RWPE2 (cell line): ENCODE data around the gene CTDNEP1.
"Not testable (repeated sequence)": the region's sequence is repeated elsewhere in the genome, so short reads cannot be mapped to it uniquely, and the experiment has no call there.

Source experiments
- ATAC-seq: fragments of 200-7000 bp; cut with Tn5 transposase; 3 replicates; pipeline ENCODE4 v1.9.1; 2021; ENCODE audit warnings: low read depth
- DNase-seq: peaks from one replicate; pipeline ENCODE4 v3.0.0-alpha.2; 2020; ENCODE audit warnings: low spot score
- H3K27ac ChIP-seq: fragments of 450-650 bp; 2 replicates; pipeline ENCODE4 v1.5.1; 2017; ENCODE audit warnings: mild to moderate bottlenecking; ENCODE audit not compliant: poor library complexity, severe bottlenecking
- H3K27me3 ChIP-seq: fragments of 250-450 bp; sonication (Bioruptor Pico); 2 replicates; pipeline ENCODE4 v1.5.1; 2021; ENCODE audit warnings: mild to moderate bottlenecking, moderate library complexity; ENCODE audit not compliant: insufficient read depth, poor library complexity, severe bottlenecking
- H3K36me3 ChIP-seq: fragments of 250-450 bp; sonication (Bioruptor Pico); 2 replicates; pipeline ENCODE4 v1.5.1; 2020; ENCODE audit warnings: low read depth, mild to moderate bottlenecking, moderate library complexity
- H3K4me1 ChIP-seq: fragments of 250-450 bp; sonication (Bioruptor Pico); 2 replicates; pipeline ENCODE4 v1.5.1; 2021; ENCODE audit warnings: mild to moderate bottlenecking, moderate library complexity; ENCODE audit not compliant: insufficient read depth, poor library complexity, severe bottlenecking
- H3K4me3 ChIP-seq: fragments of 250-450 bp; sonication (Bioruptor Pico); 2 replicates; pipeline ENCODE4 v1.5.1; 2021; ENCODE audit warnings: mild to moderate bottlenecking, moderate library complexity; ENCODE audit not compliant: severe bottlenecking
- H3K9me3 ChIP-seq: fragments of 250-450 bp; sonication (Bioruptor Pico); 2 replicates; pipeline ENCODE4 v1.5.1; 2021; ENCODE audit warnings: mild to moderate bottlenecking, moderate library complexity; ENCODE audit not compliant: severe bottlenecking
- CTCF ChIP-seq: fragments of 450-650 bp; IDR thresholded peaks from one replicate; pipeline ENCODE4 v1.5.1; 2017; ENCODE audit warnings: mild to moderate bottlenecking, moderate library complexity; ENCODE audit not compliant: poor library complexity, severe bottlenecking

CTDNEP1 gene

GRCh38 chr17:7248796-7249195 is 2.7 kb downstream of the CTDNEP1 start:
- Histone ChIP-seq H3K4me1 (no peaks in the 10 kb centered on the region), H3K27ac (no peak overlapping the region), H3K9me3 (no peaks in the 10 kb centered on the region), H3K36me3 (peaks cover 36% of the 10 kb centered on the region), H3K27me3 (no peaks in the 10 kb centered on the region), H3K4me3 (no peak overlapping the region)
- TF ChIP-seq CTCF, result no peak
- ATAC-seq, result no peak
- DNase-seq, result no peak

- Histone ChIP-seq H3K27me3 (no peaks in the 10 kb centered on the region), H3K9me3 (no peaks in the 10 kb centered on the region), H3K27ac (no peak overlapping the region), H3K36me3 (peaks cover 30% of the 10 kb centered on the region), H3K4me1 (no peaks in the 10 kb centered on the region), H3K4me3 (no peak overlapping the region)
- ATAC-seq (no peak), DNase-seq (no peak)
- TF ChIP-seq CTCF, result no peak
Observed at GRCh38 chr17:7246779-7247178, 4.8 kb downstream of the CTDNEP1 start.

GRCh38 chr17:7243838-7244237 is 7.7 kb downstream of the CTDNEP1 start:
- H3K4me3 ChIP-seq, H3K27me3 ChIP-seq, ATAC-seq, DNase-seq, H3K9me3 ChIP-seq, H3K4me1 ChIP-seq: not testable (repeated sequence)
- H3K27ac ChIP-seq, result peak overlapping the region; percentile 74
- peaks cover 40% of the 10 kb centered on the region for H3K36me3 ChIP-seq

GRCh38 chr17:7243453-7243729 is 8.1 kb downstream of the CTDNEP1 start:
- DNase-seq, result no peak
- peak overlapping the region; percentile 72 for H3K4me3 ChIP-seq
- peak overlapping the region; percentile 74 for H3K27ac ChIP-seq
- peaks cover 40% of the 10 kb centered on the region for H3K36me3 ChIP-seq
- no peak for TF ChIP-seq CTCF
- H3K9me3 ChIP-seq, result no peaks in the 10 kb centered on the region
- no peaks in the 10 kb centered on the region for H3K27me3 ChIP-seq
- ATAC-seq, result no peak
- no peaks in the 10 kb centered on the region for H3K4me1 ChIP-seq

- peak; percentile 94 for DNase-seq
- peak; percentile 35 for ATAC-seq
- H3K4me1 ChIP-seq, result no peaks in the 10 kb centered on the region
- no peaks in the 10 kb centered on the region for H3K27me3 ChIP-seq
- H3K4me3 ChIP-seq, result peak overlapping the region; percentile 72
- H3K9me3 ChIP-seq, result no peaks in the 10 kb centered on the region
- peak overlapping the region; percentile 74 for H3K27ac ChIP-seq
- H3K36me3 ChIP-seq, result peaks cover 40% of the 10 kb centered on the region
- TF ChIP-seq CTCF, result peak; percentile 5
Observed at GRCh38 chr17:7242717-7243452, 8.6 kb downstream of the CTDNEP1 start.
